Neural cell (in vitro differentiated cells): ENCODE data around the gene JMY. TPM values are rescaled to one million over a fixed set of nuclear protein-coding genes. Genes with fewer than 3 reads are reported as not detected.

Source experiments
- H2AFZ ChIP-seq: fragments of 200-600, 300-800 bp; sonication (generic), shearing (Covaris generic); 2 replicates; pipeline ENCODE4 v1.6.0; 2014; ENCODE audit warnings: low read depth, mild to moderate bottlenecking, antibody characterized with exemption, low read length, moderate library complexity
- H3F3A ChIP-seq: fragments of 200-600 bp; shearing (Covaris generic); 2 replicates; pipeline ENCODE4 v1.6.1; 2016; ENCODE audit warnings: mild to moderate bottlenecking, moderate library complexity, mixed read lengths, antibody characterized with exemption, low read length; ENCODE audit not compliant: insufficient read depth, poor library complexity, severe bottlenecking
- H3K27ac ChIP-seq: fragments of 200-600, 300-800 bp; sonication (generic), shearing (Covaris generic); 2 replicates; pipeline ENCODE4 v1.5.1; 2014; ENCODE audit warnings: mild to moderate bottlenecking, low read length, moderate library complexity
- H3K27me3 ChIP-seq: fragments of 300-800, 200-600 bp; sonication (generic), shearing (Covaris generic); 2 replicates; pipeline ENCODE4 v1.6.0; 2014; ENCODE audit warnings: mild to moderate bottlenecking, low read depth, low read length, moderate library complexity; ENCODE audit not compliant: insufficient read depth
- H3K36me3 ChIP-seq: fragments of 300-800, 200-600 bp; sonication (generic), shearing (Covaris generic); 2 replicates; pipeline ENCODE4 v1.5.1; 2014; ENCODE audit warnings: mild to moderate bottlenecking, antibody characterized with exemption, low read length, moderate library complexity; ENCODE audit not compliant: insufficient read depth
- H3K4me2 ChIP-seq: fragments of 300-800, 200-600 bp; sonication (generic), shearing (Covaris generic); 2 replicates; pipeline ENCODE4 v1.6.0; 2014; ENCODE audit warnings: mild to moderate bottlenecking, low read length
- H3K4me3 ChIP-seq: fragments of 300-800, 200-600 bp; sonication (generic), shearing (Covaris generic); 2 replicates; pipeline ENCODE4 v1.5.1; 2014; ENCODE audit warnings: mild to moderate bottlenecking, low read length, moderate library complexity
- H3K79me2 ChIP-seq: fragments of 200-600 bp; shearing (Covaris generic); replicated peaks from 2 replicates; pipeline ENCODE4 v1.6.0; 2014; ENCODE audit warnings: mild to moderate bottlenecking, low read length, moderate library complexity; ENCODE audit not compliant: insufficient read depth
- H3K9ac ChIP-seq: fragments of 300-800, 200-600 bp; sonication (generic), shearing (Covaris generic); 2 replicates; pipeline ENCODE4 v1.6.1; 2016; ENCODE audit warnings: mild to moderate bottlenecking, low read length, mixed read lengths
- H3K9me2 ChIP-seq: fragments of 200-600 bp; shearing (Covaris generic); 2 replicates; pipeline ENCODE4 v1.6.1; 2016; ENCODE audit warnings: mild to moderate bottlenecking, low read length, mixed read lengths; ENCODE audit not compliant: insufficient read depth
- H3K9me3 ChIP-seq: fragments of 200-600, 300-800 bp; sonication (generic), shearing (Covaris generic); 2 replicates; pipeline ENCODE4 v1.6.1; 2016; ENCODE audit warnings: mild to moderate bottlenecking, mixed run types, low read length, moderate library complexity, mixed read lengths
- H4K20me1 ChIP-seq: fragments of 200-600 bp; shearing (Covaris generic); 2 replicates; pipeline ENCODE4 v1.6.1; 2016; ENCODE audit warnings: mild to moderate bottlenecking, mixed run types; ENCODE audit not compliant: insufficient read depth
- CTCF ChIP-seq: fragments of 450-650 bp; IDR thresholded peaks from 2 replicates; pipeline ENCODE4 v1.5.1; 2014; ENCODE audit warnings: antibody characterized with exemption, mild to moderate bottlenecking, moderate library complexity; ENCODE audit not compliant: poor library complexity, severe bottlenecking
- EZH2 ChIP-seq: fragments of 200-600, 300-800 bp; shearing (Covaris generic), sonication (generic); IDR thresholded peaks from 2 replicates; pipeline ENCODE4 v1.6.1; 2014; ENCODE audit warnings: antibody characterized with exemption, low read length, borderline replicate concordance, mild to moderate bottlenecking; ENCODE audit not compliant: insufficient read depth, poor library complexity, severe bottlenecking
- MXI1 ChIP-seq: fragments of 450-650 bp; conservative IDR thresholded peaks from 2 replicates; pipeline ENCODE4 v1.6.1; 2014; ENCODE audit warnings: antibody characterized with exemption, mild to moderate bottlenecking; ENCODE audit not compliant: poor library complexity, severe bottlenecking
- POLR2AphosphoS5 ChIP-seq: IDR thresholded peaks from 2 replicates; pipeline ENCODE4 v1.6.1; 2012
- RAD21 ChIP-seq: fragments of 450-650 bp; conservative IDR thresholded peaks from 2 replicates; pipeline ENCODE4 v1.6.1; 2014; ENCODE audit warnings: antibody characterized with exemption, mild to moderate bottlenecking, moderate library complexity
- REST ChIP-seq: IDR thresholded peaks from 2 replicates; pipeline ENCODE4 v1.6.1; 2012; ENCODE audit warnings: borderline replicate concordance
- SMC3 ChIP-seq: fragments of 450-650 bp; conservative IDR thresholded peaks from 2 replicates; pipeline ENCODE4 v1.6.1; 2014; ENCODE audit warnings: antibody characterized with exemption, mild to moderate bottlenecking, moderate library complexity; ENCODE audit not compliant: poor library complexity
- TAF1 ChIP-seq: IDR thresholded peaks from 2 replicates; pipeline ENCODE4 v1.6.1; 2012; ENCODE audit warnings: low read depth
- polyA plus RNA-seq: library from polyadenylated mRNA; depleted of rRNA; stranded (reverse); fragments of >200 nt; gene quantifications from 2 replicates; pipeline ENCODE4 v1.2.3, GENCODE V29; 2014

JMY gene
- polyA plus RNA-seq, 1 donor from 2014 or later: 19.3 TPM

GRCh38 chr5:79224286-79224984, 11.5 kb upstream of the JMY start:
- no peaks in the 10 kb centered on the region for H3F3A ChIP-seq
- no peak overlapping the region for H3K9ac ChIP-seq
- H3K9me3 ChIP-seq: no peaks in the 10 kb centered on the region
- no peaks in the 10 kb centered on the region for H3K79me2 ChIP-seq
- H4K20me1 ChIP-seq: no peaks in the 10 kb centered on the region
- H3K36me3 ChIP-seq: no peaks in the 10 kb centered on the region
- TF ChIP-seq POLR2AphosphoS5: no peak
- TF ChIP-seq SMC3: no peak
- no peak for TF ChIP-seq CTCF
- H2AFZ ChIP-seq: no peak overlapping the region
- no peak overlapping the region for H3K27ac ChIP-seq
- no peak overlapping the region for H3K4me2 ChIP-seq
- H3K9me2 ChIP-seq: no peaks in the 10 kb centered on the region
- H3K27me3 ChIP-seq: no peaks in the 10 kb centered on the region
- no peak overlapping the region for H3K4me3 ChIP-seq

GRCh38 chr5:79225026-79225425, 10.9 kb upstream of the JMY start:
- no peaks in the 10 kb centered on the region for H3K27me3 ChIP-seq
- no peaks in the 10 kb centered on the region for H3K9me3 ChIP-seq
- H3K9ac ChIP-seq: no peak overlapping the region
- H3K79me2 ChIP-seq: no peaks in the 10 kb centered on the region
- no peak overlapping the region for H3K27ac ChIP-seq
- no peaks in the 10 kb centered on the region for H3F3A ChIP-seq
- H3K4me2 ChIP-seq: no peak overlapping the region
- H4K20me1 ChIP-seq: no peaks in the 10 kb centered on the region
- no peak overlapping the region for H3K4me3 ChIP-seq
- no peaks in the 10 kb centered on the region for H3K9me2 ChIP-seq
- H3K36me3 ChIP-seq: no peaks in the 10 kb centered on the region
- TF ChIP-seq EZH2 (no peak), SMC3 (no peak), TAF1 (no peak), POLR2AphosphoS5 (no peak), REST (no peak), RAD21 (no peak), MXI1 (no peak)
- no peak overlapping the region for H2AFZ ChIP-seq

- no peaks in the 10 kb centered on the region for H3K9me2 ChIP-seq
- H4K20me1 ChIP-seq: no peaks in the 10 kb centered on the region
- no peaks in the 10 kb centered on the region for H3F3A ChIP-seq
- no peak overlapping the region for H3K4me2 ChIP-seq
- no peak overlapping the region for H2AFZ ChIP-seq
- H3K79me2 ChIP-seq: no peaks in the 10 kb centered on the region
- H3K9ac ChIP-seq: no peak overlapping the region
- no peaks in the 10 kb centered on the region for H3K27me3 ChIP-seq
- H3K36me3 ChIP-seq: no peaks in the 10 kb centered on the region
- TF ChIP-seq REST: no peak
- no peak for TF ChIP-seq TAF1
- H3K4me3 ChIP-seq: no peak overlapping the region
- H3K9me3 ChIP-seq: no peaks in the 10 kb centered on the region
- no peak overlapping the region for H3K27ac ChIP-seq
These were observed 10.5 kb upstream of the JMY start for GRCh38 chr5:79225441-79225840.
